H1 (cell line): ENCODE measurements around the gene DAPK2. TPM values are rescaled to one million over a fixed set of nuclear protein-coding genes. Genes with fewer than 3 reads are reported as not detected.

Source experiments
- CTCF ChIA-PET: fragments of 300-600 bp; sonication (Branson Sonifier 250); formaldehyde crosslinking; loops from one replicate; lab custom pipeline; 2021; ENCODE audit not compliant: partially characterized antibody; lab: Charles Lee
- POLR2A ChIA-PET: fragments of 300-600 bp; sonication (Branson Sonifier 250); formaldehyde crosslinking; loops from one replicate; lab custom pipeline; 2021; ENCODE audit warnings: inconsistent platforms; ENCODE audit not compliant: partially characterized antibody; lab: Charles Lee
- DNase-seq, 2 experiments: peaks; one replicate each; pipeline versions ENCODE4 v3.0.0 to v3.0.0-alpha.2; 2010 to 2022; ENCODE audit warnings: low spot score in 2 of 2, low read depth in 1 of 2, mixed read lengths in 1 of 2
- FAIRE-seq: peaks from 2 replicates; lab custom pipeline; 2011; peaks lifted over from hg19 to GRCh38; lab: Jason Lieb, UNC
- H2AFZ ChIP-seq: 2 replicates; pipeline ENCODE4 v1.8.1; 2012; ENCODE audit warnings: low read length, inconsistent platforms
- H2AK5ac ChIP-seq: 2 replicates; pipeline ENCODE4 v1.6.1; 2013; ENCODE audit warnings: low read depth, low read length
- H2BK120ac ChIP-seq: replicated peaks from 2 replicates; pipeline ENCODE3; 2013; ENCODE audit warnings: low read depth, low read length, inconsistent platforms
- H2BK12ac ChIP-seq: 2 replicates; pipeline ENCODE4 v1.6.1; 2013; ENCODE audit warnings: low read depth, low read length
- H2BK15ac ChIP-seq: 2 replicates; pipeline ENCODE4 v1.6.1; 2013; ENCODE audit warnings: low read length
- H2BK20ac ChIP-seq: 2 replicates; pipeline ENCODE4 v1.6.1; 2013; ENCODE audit warnings: low read length
- H2BK5ac ChIP-seq: 2 replicates; pipeline ENCODE4 v1.6.1; 2013; ENCODE audit warnings: low read depth, low read length
- H3K14ac ChIP-seq: 2 replicates; pipeline ENCODE4 v1.6.1; 2013; ENCODE audit warnings: inconsistent platforms; ENCODE audit not compliant: insufficient read length
- H3K18ac ChIP-seq: 2 replicates; pipeline ENCODE4 v1.6.1; 2013; ENCODE audit warnings: low read length; ENCODE audit errors: extremely low read depth
- H3K23ac ChIP-seq: 2 replicates; pipeline ENCODE4 v1.6.1; 2013; ENCODE audit warnings: inconsistent platforms; ENCODE audit not compliant: insufficient read length
- H3K23me2 ChIP-seq: 2 replicates; pipeline ENCODE4 v1.6.1; 2013; ENCODE audit warnings: low read depth, low read length
- H3K27ac ChIP-seq: 2 replicates; pipeline ENCODE4 v1.6.1; 2011; ENCODE audit warnings: low read depth, low read length, inconsistent platforms
- H3K27me3 ChIP-seq, 4 experiments: replicated peaks in 1 of 4; 1 replicate in 1 of 4; 2 replicates in 3 of 4; pipeline versions ENCODE4 v1.6.1 to v1.8.1; 2011 to 2013; ENCODE audit warnings: low read length in 3 of 4, mild to moderate bottlenecking in 3 of 4, inconsistent platforms in 2 of 4, mixed read lengths in 2 of 4, moderate library complexity in 1 of 4; ENCODE audit not compliant: control insufficient read depth in 3 of 4, insufficient read depth in 3 of 4; ENCODE audit errors: extremely low read depth in 1 of 4
- H3K36me3 ChIP-seq, 4 experiments: 2 replicates each; pipeline versions ENCODE4 v1.6.1 to v1.8.1; 2011 to 2013; ENCODE audit warnings: mild to moderate bottlenecking in 4 of 4, low read length in 3 of 4, moderate library complexity in 2 of 4, control low read depth in 1 of 4, inconsistent platforms in 1 of 4; ENCODE audit not compliant: insufficient read depth in 4 of 4, control insufficient read depth in 2 of 4
- H3K4ac ChIP-seq: replicated peaks from 2 replicates; pipeline ENCODE3; 2013; ENCODE audit warnings: low read length, low read depth, mixed read lengths, inconsistent platforms; ENCODE audit not compliant: insufficient read length
- H3K4me1 ChIP-seq, 4 experiments: replicated peaks in 1 of 4; 1 replicate in 1 of 4; 2 replicates in 3 of 4; pipeline versions ENCODE4 v1.6.1 to v1.8.1; 2011 to 2013; ENCODE audit warnings: low read length in 3 of 4, inconsistent platforms in 2 of 4, mixed read lengths in 1 of 4; ENCODE audit not compliant: insufficient read depth in 4 of 4, control insufficient read depth in 3 of 4
- H3K4me2 ChIP-seq, 2 experiments: 2 replicates each; pipeline versions ENCODE4 v1.6.1 to v1.8.1; 2011 to 2013; ENCODE audit warnings: low read depth in 2 of 2, low read length in 2 of 2, control low read depth in 1 of 2, inconsistent platforms in 1 of 2, mild to moderate bottlenecking in 1 of 2; ENCODE audit not compliant: insufficient read depth in 1 of 2
- H3K4me3 ChIP-seq, 4 experiments: fragments of 200-600, 300-600 bp in 1 of 4; sonication (generic), shearing (Covaris generic), sonication (Bioruptor Twin) in 1 of 4; 2 replicates each; pipeline versions ENCODE4 v1.5.1 to v1.8.1; 2011 to 2016; ENCODE audit warnings: low read length in 4 of 4, low read depth in 3 of 4, control low read depth in 2 of 4, inconsistent platforms in 2 of 4, mild to moderate bottlenecking in 2 of 4, mixed read lengths in 1 of 4, moderate library complexity in 1 of 4; ENCODE audit not compliant: insufficient read depth in 2 of 4; ENCODE audit errors: extremely low read depth in 1 of 4
- H3K56ac ChIP-seq: replicated peaks from 2 replicates; pipeline ENCODE3; 2013; ENCODE audit warnings: low read depth, mild to moderate bottlenecking, mixed read lengths, low read length, inconsistent platforms; ENCODE audit not compliant: insufficient read length
- H3K79me1 ChIP-seq: 2 replicates; pipeline ENCODE4 v1.6.1; 2013; ENCODE audit warnings: low read depth, low read length, control low read depth
- H3K79me2 ChIP-seq, 2 experiments: 2 replicates each; pipeline versions ENCODE4 v1.6.1 to v1.8.1; 2012 to 2013; ENCODE audit warnings: low read length in 2 of 2, mild to moderate bottlenecking in 2 of 2, inconsistent platforms in 1 of 2; ENCODE audit not compliant: insufficient read depth in 2 of 2, control insufficient read depth in 1 of 2
- H3K9ac ChIP-seq, 4 experiments: replicated peaks in 1 of 4; 1 replicate in 1 of 4; 2 replicates in 3 of 4; pipeline versions ENCODE4 v1.6.1 to v1.8.1; 2011 to 2013; ENCODE audit warnings: low read depth in 3 of 4, low read length in 3 of 4, control low read depth in 2 of 4, mild to moderate bottlenecking in 2 of 4, moderate library complexity in 2 of 4, inconsistent platforms in 1 of 4; ENCODE audit errors: extremely low read depth in 1 of 4
- H3K9me3 ChIP-seq, 2 experiments: 2 replicates each; pipeline versions ENCODE4 v1.6.1 to v1.8.1; 2012 to 2013; ENCODE audit warnings: mild to moderate bottlenecking in 2 of 2, moderate library complexity in 2 of 2, control low read depth in 1 of 2, inconsistent platforms in 1 of 2, low read depth in 1 of 2, low read length in 1 of 2, mixed read lengths in 1 of 2; ENCODE audit not compliant: insufficient read depth in 2 of 2
- H4K20me1 ChIP-seq, 2 experiments: replicated peaks in 1 of 2; 2 replicates each; pipeline versions ENCODE3 to v1.8.1; 2011 to 2013; ENCODE audit warnings: inconsistent platforms in 2 of 2, low read length in 2 of 2, mild to moderate bottlenecking in 1 of 2; ENCODE audit not compliant: insufficient read depth in 2 of 2, control insufficient read depth in 1 of 2
- H4K5ac ChIP-seq: 2 replicates; pipeline ENCODE4 v1.6.1; 2013; ENCODE audit warnings: low read length, low read depth, mixed read lengths, inconsistent platforms; ENCODE audit not compliant: insufficient read length
- H4K8ac ChIP-seq: 2 replicates; pipeline ENCODE4 v1.8.0; 2013; ENCODE audit warnings: mild to moderate bottlenecking, moderate library complexity, low read length, inconsistent platforms; ENCODE audit not compliant: insufficient read depth; ENCODE audit errors: extremely low read depth
- H4K91ac ChIP-seq: replicated peaks from 2 replicates; pipeline ENCODE3; 2013; ENCODE audit warnings: low read length, mixed read lengths, inconsistent platforms; ENCODE audit not compliant: insufficient read length
- ASH2L ChIP-seq: fragments of 200-600, 300-600 bp; sonication (generic); IDR thresholded peaks from one replicate; pipeline ENCODE4 v1.7.1; 2017; ENCODE audit warnings: low read length
- BCL11A ChIP-seq, 2 experiments: IDR thresholded peaks; one replicate each; pipeline ENCODE4 v1.6.1; 2011; ENCODE audit warnings: low read depth in 2 of 2, low read length in 2 of 2, mild to moderate bottlenecking in 2 of 2
- CTBP2 ChIP-seq: IDR thresholded peaks from 2 replicates; pipeline ENCODE4 v1.7.0; 2011; ENCODE audit warnings: borderline replicate concordance, mild to moderate bottlenecking, moderate library complexity, mixed read lengths, low read length; ENCODE audit not compliant: insufficient read depth, insufficient read length
- EGR1 ChIP-seq: IDR thresholded peaks from 2 replicates; pipeline ENCODE4 v1.6.1; 2011; ENCODE audit warnings: low read depth, low read length, borderline replicate concordance
- HDAC2 ChIP-seq, 2 experiments: fragments of 300-600 bp in 1 of 2; sonication (generic) in 1 of 2; IDR thresholded peaks; 2 replicates each; pipeline ENCODE4 v1.6.1; 2011 to 2012; ENCODE audit warnings: low read depth in 2 of 2, low read length in 2 of 2, mild to moderate bottlenecking in 2 of 2, moderate library complexity in 2 of 2, borderline replicate concordance in 1 of 2, inconsistent platforms in 1 of 2
- HDAC6 ChIP-seq: IDR thresholded peaks from one replicate; pipeline ENCODE4 v1.7.1; 2012; ENCODE audit warnings: low read depth, mild to moderate bottlenecking, inconsistent platforms, low read length, moderate library complexity
- MAFK ChIP-seq: IDR thresholded peaks from 2 replicates; pipeline ENCODE4 v1.6.1; 2012; ENCODE audit warnings: low read depth, mild to moderate bottlenecking, improper control_type of control experiment, low read length
- POLR2A ChIP-seq, 2 experiments: IDR thresholded peaks; 1 replicate in 1 of 2; 2 replicates in 1 of 2; pipeline ENCODE4 v1.6.1; 2011; ENCODE audit warnings: low read depth in 2 of 2, low read length in 2 of 2, mild to moderate bottlenecking in 2 of 2; ENCODE audit errors: control extremely low read depth in 1 of 2
- RAD21 ChIP-seq, 2 experiments: IDR thresholded peaks in 1 of 2; conservative IDR thresholded peaks in 1 of 2; 2 replicates each; pipeline ENCODE4 v1.6.1; 2011; ENCODE audit warnings: low read depth in 2 of 2, low read length in 2 of 2, improper control_type of control experiment in 1 of 2, inconsistent platforms in 1 of 2, mild to moderate bottlenecking in 1 of 2, moderate library complexity in 1 of 2
- SP2 ChIP-seq: IDR thresholded peaks from 2 replicates; pipeline ENCODE4 v1.6.1; 2012; ENCODE audit warnings: mild to moderate bottlenecking, low read length, inconsistent platforms
- SP4 ChIP-seq: IDR thresholded peaks from 2 replicates; pipeline ENCODE4 v1.6.1; 2012; ENCODE audit warnings: low read length, inconsistent platforms
- TCF12 ChIP-seq: IDR thresholded peaks from 2 replicates; pipeline ENCODE4 v1.6.1; 2011; ENCODE audit warnings: low read depth, mild to moderate bottlenecking, low read length
- USF2 ChIP-seq: IDR thresholded peaks from 2 replicates; pipeline ENCODE4 v1.6.1; 2011; ENCODE audit warnings: low read length, improper control_type of control experiment
- WGBS, 2 experiments: shearing (Covaris generic) in 1 of 2; methylation state at CpG; one replicate each; pipeline versions ENCODE4 v1.1.6 to v1.1.7; 2013 to 2015; ENCODE audit warnings: low lambda C conversion rate in 2 of 2, mixed read lengths in 2 of 2, inconsistent platforms in 1 of 2, low coverage in 1 of 2, missing lambda C conversion rate in 1 of 2; ENCODE audit not compliant: insufficient replicate concordance in 2 of 2, insufficient coverage in 1 of 2, insufficient read length in 1 of 2; ENCODE audit errors: extremely low coverage in 1 of 2, missing lambda C conversion rate in 1 of 2; 5-methylcytosine and 5-hydroxymethylcytosine counted together
- polyA plus RNA-seq, 7 experiments: library from polyadenylated mRNA; depleted of rRNA in 3 of 7; stranded (reverse) in 5 of 7; unstranded in 2 of 7; fragments of >200 nt in 5 of 7; fragments of 200-250 nt in 2 of 7; gene quantifications; 1 replicate in 5 of 7; 2 replicates in 1 of 7; 4 replicates in 1 of 7; pipeline versions ENCODE4 v1.2.1 to v1.2.3, GENCODE V29; 2011 to 2013; ENCODE audit warnings: missing spikeins in 2 of 7, mixed read lengths in 2 of 7
- total RNA-seq: library from RNA; stranded (reverse); fragmentation: NEBNext Ultra II Directional; extraction: Animal tissue kit (Norgen Biotek cat#: 25700); gene quantifications from 2 replicates; pipeline ENCODE4 v1.2.1, GENCODE V29; 2021

Gene DAPK2
- total and polyA plus RNA-seq, 2 of the 8 experiments (the other 6 are each of a cell fraction or from before 2014, with no cell fraction given): 1.8 to 2.9 TPM

GRCh38 chr15:63986751-63987341 lies 59.4 kb downstream of the DAPK2 start:
- no peak overlapping the region for H2BK5ac ChIP-seq
- FAIRE-seq (no peak), DNase-seq (no peak)
- no peak overlapping the region for H3K18ac ChIP-seq
- no peak overlapping the region for H3K4me2 ChIP-seq
- ChIA-PET CTCF (interaction anchor here (0.7 to 2.5 kb wide), 3 partner anchors 24 to 520 kb away, joined by 3 to 17 read pairs (median 5); no protein-coding TSS in a partner anchor), POLR2A (interaction anchor here (1.4 kb wide), 1 partner anchor 80 kb away, joined by 3 read pairs; no protein-coding TSS in a partner anchor)
- no peaks in the 10 kb centered on the region for H3K27me3 ChIP-seq
- no peak overlapping the region for H3K27ac ChIP-seq
- no peak overlapping the region for H2AFZ ChIP-seq
- no peaks in the 10 kb centered on the region for H3K79me1 ChIP-seq
- H3K9ac ChIP-seq: no peak overlapping the region
- H3K23ac ChIP-seq: no peak overlapping the region
- no peak overlapping the region for H2BK15ac ChIP-seq
- no peak overlapping the region for H4K5ac ChIP-seq
- no peaks in the 10 kb centered on the region for H3K9me3 ChIP-seq
- no peak overlapping the region for H2BK120ac ChIP-seq
- H3K14ac ChIP-seq: no peak overlapping the region
- H3K4me3 ChIP-seq: no peak overlapping the region
- no peaks in the 10 kb centered on the region; a peak in 1 of 7 replicates for H3K4me1 ChIP-seq
- 90% methylated on average over 3 of the region's 3 CpGs; no CpG with 5 or more reads in 1 of the 2 experiments for WGBS, 2 experiments
- H3K36me3 ChIP-seq: no peaks in the 10 kb centered on the region
- no peak overlapping the region for H4K91ac ChIP-seq
- H4K20me1 ChIP-seq: no peaks in the 10 kb centered on the region
- no peak overlapping the region for H2AK5ac ChIP-seq
- no peaks in the 10 kb centered on the region for H3K79me2 ChIP-seq
- H3K4ac ChIP-seq: no peak overlapping the region
- no peak overlapping the region for H3K56ac ChIP-seq
- no peak overlapping the region for H2BK12ac ChIP-seq
- H3K23me2 ChIP-seq: no peaks in the 10 kb centered on the region
- H2BK20ac ChIP-seq: no peak overlapping the region
- no peak overlapping the region for H4K8ac ChIP-seq
- no peak for TF ChIP-seq BCL11A (IDR thresholded peaks at IDR 0.05; ENCODE audit: low read depth in 2 of 2, low read length in 2 of 2)
- TF ChIP-seq HDAC6: no peak
- TF ChIP-seq POLR2A (IDR thresholded peaks at IDR 0.05; ENCODE audit: control extremely low read depth in 1 of 2, low read depth in 2 of 2, low read length in 2 of 2): no peak
- TF ChIP-seq RAD21 (IDR thresholded peaks at IDR 0.05 in 1 of 2, conservative IDR thresholded peaks at IDR 0.05 in 1 of 2; ENCODE audit: low read depth in 2 of 2, low read length in 2 of 2): no peak
- TF ChIP-seq HDAC2 (IDR thresholded peaks at IDR 0.05; ENCODE audit: borderline replicate concordance in 1 of 2, low read depth in 2 of 2, low read length in 2 of 2): no peak
- no peak for TF ChIP-seq TCF12
- no peak for TF ChIP-seq CTBP2
- no peak for TF ChIP-seq MAFK
- TF ChIP-seq USF2: no peak
- TF ChIP-seq ASH2L: no peak
- no peak for TF ChIP-seq EGR1
- no peak for TF ChIP-seq SP2
- TF ChIP-seq SP4: no peak
